Activated CD8-positive, alpha-beta memory T cell treated with anti-CD3 and anti-CD28 coated beads, Interleukin-2, amount 10 ng/mL, durations not matched to agents 7 days and 5 days (primary cell): ENCODE results near the gene MBNL1. TPM values are rescaled to one million over a fixed set of nuclear protein-coding genes. Genes with fewer than 3 reads are reported as not detected.

Experiments
- ATAC-seq: fragments of 150-1000 bp; cut with Tn5 transposase; one replicate; pipeline ENCODE4 v1.10.0; 2021; ENCODE audit warnings: moderate library complexity
- CTCF ChIA-PET: fragments of 350-600 bp; sonication (Branson Sonifier 250); formaldehyde crosslinking; loops from one replicate; lab custom pipeline; 2021; ENCODE audit warnings: antibody characterized with exemption; lab: Charles Lee
- DNase-seq: peaks from one replicate; pipeline ENCODE4 v3.0.0-alpha.2; 2020
- H3K27ac Mint-ChIP-seq: one replicate; pipeline ENCODE4 v1.8.0; 2021; ENCODE audit warnings: mild to moderate bottlenecking, mixed read lengths
- H3K27me3 Mint-ChIP-seq: one replicate; pipeline ENCODE4 v1.8.0; 2021; ENCODE audit warnings: mixed read lengths
- H3K36me3 Mint-ChIP-seq: one replicate; pipeline ENCODE4 v1.8.0; 2021; ENCODE audit warnings: mild to moderate bottlenecking, mixed read lengths
- H3K4me1 Mint-ChIP-seq: one replicate; pipeline ENCODE4 v1.8.0; 2021; ENCODE audit warnings: mixed read lengths
- H3K4me3 Mint-ChIP-seq: one replicate; pipeline ENCODE4 v1.8.0; 2021; ENCODE audit warnings: mild to moderate bottlenecking, moderate library complexity, mixed read lengths
- H3K9me3 Mint-ChIP-seq: one replicate; pipeline ENCODE4 v1.8.0; 2022; ENCODE audit warnings: low read depth, mixed read lengths
- total RNA-seq, 2 experiments: library from RNA; stranded (reverse); gene quantifications; one replicate each; pipeline ENCODE4 v1.2.3, GENCODE V29; 2021

The MBNL1 gene
- total RNA-seq, 2 experiments from 2014 or later, result 370 to 398 TPM

- DNase-seq (no peak), ATAC-seq (no peak)
- Mint-ChIP-seq H3K36me3 (peaks cover 51% of the 10 kb centered on the region), H3K4me3 (no peak overlapping the region), H3K9me3 (no peaks in the 10 kb centered on the region), H3K4me1 (peaks cover 69% of the 10 kb centered on the region), H3K27me3 (no peaks in the 10 kb centered on the region), H3K27ac (peak overlapping the region; percentile 73)
- CTCF ChIA-PET, result interaction anchor here (0.8 kb wide), 1 partner anchor 12 kb away, joined by 4 read pairs; no protein-coding TSS in a partner anchor
These were observed 40.3 kb downstream of the MBNL1 start for GRCh38 chr3:152309031-152309430.

GRCh38 chr3:152309535-152310307 is 41.0 kb downstream of the MBNL1 start:
- Mint-ChIP-seq H3K27me3 (no peaks in the 10 kb centered on the region), H3K27ac (peak overlapping the region; percentile 61), H3K36me3 (peaks cover 56% of the 10 kb centered on the region), H3K4me1 (peaks cover 71% of the 10 kb centered on the region), H3K9me3 (no peaks in the 10 kb centered on the region), H3K4me3 (no peak overlapping the region)
- peak; percentile 83 for ATAC-seq
- CTCF ChIA-PET, result interaction anchor here (1.1 to 1.5 kb wide), 4 partner anchors 9 to 73 kb away, joined by 3 to 4 read pairs (median 3); no protein-coding TSS in a partner anchor
- no peak for DNase-seq

GRCh38 chr3:152313430-152313829 is 44.7 kb downstream of the MBNL1 start:
- CTCF ChIA-PET, result interaction anchor here (0.6 to 1.3 kb wide), 2 partner anchors 10 to 26 kb away, joined by 3 read pairs; no protein-coding TSS in a partner anchor
- ATAC-seq (no peak), DNase-seq (no peak)
- H3K27me3 Mint-ChIP-seq, result no peaks in the 10 kb centered on the region
- no peak overlapping the region for H3K27ac Mint-ChIP-seq
- H3K4me3 Mint-ChIP-seq, result no peak overlapping the region
- peaks cover 50% of the 10 kb centered on the region for H3K36me3 Mint-ChIP-seq
- peaks cover 68% of the 10 kb centered on the region for H3K4me1 Mint-ChIP-seq
- no peaks in the 10 kb centered on the region for H3K9me3 Mint-ChIP-seq

- peaks cover 68% of the 10 kb centered on the region for H3K4me1 Mint-ChIP-seq
- H3K27ac Mint-ChIP-seq, result peak overlapping the region; percentile 24
- peaks cover 46% of the 10 kb centered on the region for H3K36me3 Mint-ChIP-seq
- DNase-seq (no peak), ATAC-seq (no peak)
- CTCF ChIA-PET, result interaction anchor here (0.6 to 1.3 kb wide), 2 partner anchors 11 to 27 kb away, joined by 3 read pairs; no protein-coding TSS in a partner anchor
- H3K27me3 Mint-ChIP-seq, result no peaks in the 10 kb centered on the region
- no peaks in the 10 kb centered on the region for H3K9me3 Mint-ChIP-seq
- H3K4me3 Mint-ChIP-seq, result no peak overlapping the region
These were observed 45.2 kb downstream of the MBNL1 start for GRCh38 chr3:152313914-152314313.

GRCh38 chr3:152314677-152315353 is 46.1 kb downstream of the MBNL1 start:
- no peak for DNase-seq
- Mint-ChIP-seq H3K4me3 (no peak overlapping the region), H3K4me1 (peaks cover 66% of the 10 kb centered on the region), H3K36me3 (peaks cover 50% of the 10 kb centered on the region), H3K27me3 (no peaks in the 10 kb centered on the region), H3K9me3 (no peaks in the 10 kb centered on the region), H3K27ac (peak overlapping the region; percentile 3)
- ATAC-seq, result no peak
- CTCF ChIA-PET, result interaction anchor here (1.3 kb wide), 1 partner anchor 12 kb away, joined by 3 read pairs; no protein-coding TSS in a partner anchor

- peaks cover 67% of the 10 kb centered on the region for H3K4me1 Mint-ChIP-seq
- ATAC-seq, result no peak
- no peak for DNase-seq
These were observed 46.9 kb downstream of the MBNL1 start for GRCh38 chr3:152315623-152316022.

GRCh38 chr3:152316318-152316717 is 47.6 kb downstream of the MBNL1 start:
- Mint-ChIP-seq H3K9me3 (no peaks in the 10 kb centered on the region), H3K4me3 (no peak overlapping the region), H3K27me3 (no peaks in the 10 kb centered on the region), H3K36me3 (peaks cover 51% of the 10 kb centered on the region), H3K27ac (no peak overlapping the region), H3K4me1 (peaks cover 72% of the 10 kb centered on the region)
- no peak for DNase-seq
- CTCF ChIA-PET, result interaction anchor here (1.2 kb wide), 1 partner anchor 42 kb away, joined by 3 read pairs; no protein-coding TSS in a partner anchor
- no peak for ATAC-seq

More at GRCh38 chr3:152315623-152316022, 46.9 kb downstream of the MBNL1 start:
- Mint-ChIP-seq H3K36me3 (peaks cover 51% of the 10 kb centered on the region), H3K27ac (no peak overlapping the region), H3K9me3 (no peaks in the 10 kb centered on the region), H3K4me3 (no peak overlapping the region), H3K27me3 (no peaks in the 10 kb centered on the region)
- CTCF ChIA-PET, result interaction anchor here (1.2 kb wide), 1 partner anchor 41 kb away, joined by 3 read pairs; no protein-coding TSS in a partner anchor

GRCh38 chr3:152317184-152317583 is 48.5 kb downstream of the MBNL1 start:
- H3K36me3 Mint-ChIP-seq, result peaks cover 50% of the 10 kb centered on the region
- no peak overlapping the region for H3K4me3 Mint-ChIP-seq
- CTCF ChIA-PET, result no interaction called here
- no peak for ATAC-seq
- H3K27me3 Mint-ChIP-seq, result no peaks in the 10 kb centered on the region
- H3K4me1 Mint-ChIP-seq, result peaks cover 77% of the 10 kb centered on the region
- no peak for DNase-seq
- H3K27ac Mint-ChIP-seq, result no peak overlapping the region
- no peaks in the 10 kb centered on the region for H3K9me3 Mint-ChIP-seq

- Mint-ChIP-seq H3K27ac (no peak overlapping the region), H3K4me3 (no peak overlapping the region)
These were observed 49.2 kb downstream of the MBNL1 start for GRCh38 chr3:152317956-152318355.

GRCh38 chr3:152318512-152318911 is 49.8 kb downstream of the MBNL1 start:
- CTCF ChIA-PET, result interaction anchor here (1.0 to 1.4 kb wide), 3 partner anchors 8 to 133 kb away, joined by 3 read pairs; no protein-coding TSS in a partner anchor
- ATAC-seq, result no peak
- Mint-ChIP-seq H3K27me3 (no peaks in the 10 kb centered on the region), H3K4me1 (peaks cover 75% of the 10 kb centered on the region), H3K36me3 (peaks cover 41% of the 10 kb centered on the region), H3K27ac (peak overlapping the region; percentile 20), H3K9me3 (no peaks in the 10 kb centered on the region), H3K4me3 (no peak overlapping the region)
- DNase-seq, result no peak

More at GRCh38 chr3:152317956-152318355, 49.2 kb downstream of the MBNL1 start:
- peaks cover 45% of the 10 kb centered on the region for H3K36me3 Mint-ChIP-seq
- H3K27me3 Mint-ChIP-seq, result no peaks in the 10 kb centered on the region
- DNase-seq (no peak), ATAC-seq (no peak)
- H3K4me1 Mint-ChIP-seq, result peaks cover 79% of the 10 kb centered on the region
- no peaks in the 10 kb centered on the region for H3K9me3 Mint-ChIP-seq
- CTCF ChIA-PET, result interaction anchor here (1.0 to 1.4 kb wide), 3 partner anchors 8 to 133 kb away, joined by 3 read pairs; no protein-coding TSS in a partner anchor

GRCh38 chr3:152319256-152319655 is 50.5 kb downstream of the MBNL1 start:
- peaks cover 77% of the 10 kb centered on the region for H3K4me1 Mint-ChIP-seq
- ATAC-seq (no peak), DNase-seq (no peak)
- CTCF ChIA-PET, result interaction anchor here (1.3 to 1.9 kb wide), 3 partner anchors 9 to 136 kb away, joined by 3 to 5 read pairs (median 3); no protein-coding TSS in a partner anchor
- no peak overlapping the region for H3K4me3 Mint-ChIP-seq
- H3K27ac Mint-ChIP-seq, result peak overlapping the region; percentile 20
- H3K9me3 Mint-ChIP-seq, result no peaks in the 10 kb centered on the region
- peaks cover 42% of the 10 kb centered on the region for H3K36me3 Mint-ChIP-seq
- H3K27me3 Mint-ChIP-seq, result no peaks in the 10 kb centered on the region

- CTCF ChIA-PET, result interaction anchor here (1.3 to 1.9 kb wide), 2 partner anchors 12 to 136 kb away, joined by 3 to 5 read pairs; no protein-coding TSS in a partner anchor
- Mint-ChIP-seq H3K36me3 (peaks cover 38% of the 10 kb centered on the region), H3K4me3 (no peak overlapping the region), H3K27me3 (no peaks in the 10 kb centered on the region), H3K4me1 (peaks cover 75% of the 10 kb centered on the region), H3K9me3 (no peaks in the 10 kb centered on the region), H3K27ac (peak overlapping the region; percentile 56)
- ATAC-seq, result no peak
- no peak for DNase-seq
These were observed 51.3 kb downstream of the MBNL1 start for GRCh38 chr3:152319831-152320617.
